Activated naive CD4-positive, alpha-beta T cell treated with anti-CD3 and anti-CD28 coated beads for 36 hours (primary cell): Measurements from ENCODE around the gene HDGFL1. TPM values are rescaled to one million over a fixed set of nuclear protein-coding genes. Genes with fewer than 3 reads are reported as not detected.

Experiments used
- CTCF ChIA-PET: fragments of 350-600 bp; sonication (Branson Sonifier 250); formaldehyde crosslinking; loops from one replicate; lab custom pipeline; 2021; ENCODE audit warnings: antibody characterized with exemption; lab: Charles Lee
- DNase-seq: peaks from one replicate; pipeline ENCODE4 v3.0.0-alpha.2; 2020
- H3K27ac Mint-ChIP-seq: one replicate; pipeline ENCODE4 v1.8.0; 2021; ENCODE audit warnings: mild to moderate bottlenecking, mixed read lengths
- H3K27me3 Mint-ChIP-seq: one replicate; pipeline ENCODE4 v1.8.0; 2021; ENCODE audit warnings: low read depth, mixed read lengths
- H3K36me3 Mint-ChIP-seq: one replicate; pipeline ENCODE4 v1.8.0; 2021; ENCODE audit warnings: low read depth, mixed read lengths
- H3K4me1 Mint-ChIP-seq: one replicate; pipeline ENCODE4 v1.8.0; 2021; ENCODE audit warnings: low read depth, mixed read lengths
- H3K4me3 Mint-ChIP-seq: one replicate; pipeline ENCODE4 v1.8.0; 2021; ENCODE audit warnings: mild to moderate bottlenecking, moderate library complexity, mixed read lengths
- H3K9me3 Mint-ChIP-seq: one replicate; pipeline ENCODE4 v1.8.0; 2021; ENCODE audit warnings: mixed read lengths
- intact Hi-C: fragments of 100-400 bp; cut with micrococcal nuclease; formaldehyde crosslinking; loops from one replicate; pipeline ENCODE4 v1.15.1; 2023
- total RNA-seq, 2 experiments: library from RNA; stranded (reverse); gene quantifications; one replicate each; pipeline ENCODE4 v1.2.3, GENCODE V29; 2021

The HDGFL1 gene
- total RNA-seq, 2 experiments from 2014 or later, result not detected

GRCh38 chr6:22598339-22598738, 29.0 kb downstream of the HDGFL1 start:
- Mint-ChIP-seq H3K9me3 (peaks cover 4% of the 10 kb centered on the region), H3K4me1 (no peaks in the 10 kb centered on the region), H3K36me3 (no peaks in the 10 kb centered on the region), H3K27me3 (no peaks in the 10 kb centered on the region), H3K4me3 (no peak overlapping the region), H3K27ac (no peak overlapping the region)
- no peak for DNase-seq
- intact Hi-C loops, result no loop called here
- CTCF ChIA-PET, result no interaction called here

- no peak for DNase-seq
- H3K36me3 Mint-ChIP-seq, result no peaks in the 10 kb centered on the region
- no peak overlapping the region for H3K27ac Mint-ChIP-seq
- CTCF ChIA-PET, result no interaction called here
- intact Hi-C loops, result no loop called here
- H3K4me1 Mint-ChIP-seq, result no peaks in the 10 kb centered on the region
- no peaks in the 10 kb centered on the region for H3K27me3 Mint-ChIP-seq
- peaks cover 4% of the 10 kb centered on the region for H3K9me3 Mint-ChIP-seq
- H3K4me3 Mint-ChIP-seq, result no peak overlapping the region
Observed at GRCh38 chr6:22600059-22600458, 30.7 kb downstream of the HDGFL1 start.

GRCh38 chr6:22601984-22602383, 32.6 kb downstream of the HDGFL1 start:
- CTCF ChIA-PET, result no interaction called here
- H3K9me3 Mint-ChIP-seq, result peaks cover 2% of the 10 kb centered on the region
- H3K36me3 Mint-ChIP-seq, result no peaks in the 10 kb centered on the region
- H3K4me3 Mint-ChIP-seq, result no peak overlapping the region
- no peaks in the 10 kb centered on the region for H3K27me3 Mint-ChIP-seq
- H3K4me1 Mint-ChIP-seq, result no peaks in the 10 kb centered on the region
- DNase-seq, result no peak
- intact Hi-C loops, result no loop called here
- H3K27ac Mint-ChIP-seq, result no peak overlapping the region

GRCh38 chr6:22605736-22606135, 36.4 kb downstream of the HDGFL1 start:
- no peaks in the 10 kb centered on the region for H3K4me1 Mint-ChIP-seq
- intact Hi-C loops, result no loop called here
- peaks cover 2% of the 10 kb centered on the region for H3K9me3 Mint-ChIP-seq
- DNase-seq, result no peak
- H3K36me3 Mint-ChIP-seq, result no peaks in the 10 kb centered on the region
- CTCF ChIA-PET, result no interaction called here
- no peak overlapping the region for H3K4me3 Mint-ChIP-seq
- H3K27ac Mint-ChIP-seq, result no peak overlapping the region
- H3K27me3 Mint-ChIP-seq, result no peaks in the 10 kb centered on the region

- intact Hi-C loops, result no loop called here
- H3K27me3 Mint-ChIP-seq, result no peaks in the 10 kb centered on the region
- H3K4me1 Mint-ChIP-seq, result no peaks in the 10 kb centered on the region
- no peaks in the 10 kb centered on the region for H3K36me3 Mint-ChIP-seq
- DNase-seq, result no peak
- H3K27ac Mint-ChIP-seq, result no peak overlapping the region
- CTCF ChIA-PET, result no interaction called here
- H3K9me3 Mint-ChIP-seq, result no peaks in the 10 kb centered on the region
- H3K4me3 Mint-ChIP-seq, result no peak overlapping the region
Observed at GRCh38 chr6:22610127-22610526, 40.8 kb downstream of the HDGFL1 start.

- Mint-ChIP-seq H3K4me3 (no peak overlapping the region), H3K27me3 (no peaks in the 10 kb centered on the region), H3K27ac (no peak overlapping the region), H3K4me1 (no peaks in the 10 kb centered on the region), H3K9me3 (peaks cover 1% of the 10 kb centered on the region), H3K36me3 (no peaks in the 10 kb centered on the region)
- no peak for DNase-seq
- intact Hi-C loops, result no loop called here
- CTCF ChIA-PET, result no interaction called here
Observed at GRCh38 chr6:22612236-22612635, 42.9 kb downstream of the HDGFL1 start.

GRCh38 chr6:22613051-22613450, 43.7 kb downstream of the HDGFL1 start:
- Mint-ChIP-seq H3K36me3 (no peaks in the 10 kb centered on the region), H3K27ac (no peak overlapping the region), H3K9me3 (peaks cover 1% of the 10 kb centered on the region), H3K27me3 (no peaks in the 10 kb centered on the region), H3K4me1 (no peaks in the 10 kb centered on the region), H3K4me3 (no peak overlapping the region)
- no peak for DNase-seq
- intact Hi-C loops, result no loop called here
- CTCF ChIA-PET, result no interaction called here

GRCh38 chr6:22613695-22614094, 44.3 kb downstream of the HDGFL1 start:
- DNase-seq, result no peak
- intact Hi-C loops, result no loop called here
- H3K27ac Mint-ChIP-seq, result no peak overlapping the region
- CTCF ChIA-PET, result interaction anchor here (0.6 kb wide), 1 partner anchor 22 kb away, joined by 4 read pairs; no protein-coding TSS in a partner anchor
- H3K4me1 Mint-ChIP-seq, result no peaks in the 10 kb centered on the region
- no peaks in the 10 kb centered on the region for H3K36me3 Mint-ChIP-seq
- H3K4me3 Mint-ChIP-seq, result no peak overlapping the region
- H3K9me3 Mint-ChIP-seq, result peaks cover 3% of the 10 kb centered on the region
- no peaks in the 10 kb centered on the region for H3K27me3 Mint-ChIP-seq

- H3K9me3 Mint-ChIP-seq, result peaks cover 3% of the 10 kb centered on the region
- H3K4me1 Mint-ChIP-seq, result no peaks in the 10 kb centered on the region
- no peaks in the 10 kb centered on the region for H3K27me3 Mint-ChIP-seq
- no peaks in the 10 kb centered on the region for H3K36me3 Mint-ChIP-seq
- intact Hi-C loops, result no loop called here
- no peak for DNase-seq
- no peak overlapping the region for H3K4me3 Mint-ChIP-seq
- CTCF ChIA-PET, result no interaction called here
- H3K27ac Mint-ChIP-seq, result no peak overlapping the region
Observed at GRCh38 chr6:22614547-22614946, 45.2 kb downstream of the HDGFL1 start.

- no peak for DNase-seq
- Mint-ChIP-seq H3K27me3 (no peaks in the 10 kb centered on the region), H3K27ac (no peak overlapping the region), H3K4me1 (no peaks in the 10 kb centered on the region), H3K9me3 (peaks cover 1% of the 10 kb centered on the region), H3K4me3 (no peak overlapping the region), H3K36me3 (no peaks in the 10 kb centered on the region)
- CTCF ChIA-PET, result no interaction called here
- intact Hi-C loops, result no loop called here
Observed at GRCh38 chr6:22621028-22621427, 51.7 kb downstream of the HDGFL1 start.
